PC-9 (cell line): ENCODE measurements around the gene CUX1.

Source experiments
- EZH2 ChIP-seq: fragments of 200-600 bp; sonication (generic); IDR thresholded peaks from 2 replicates; pipeline ENCODE4 v1.8.0; 2017; ENCODE audit warnings: antibody characterized with exemption, low read depth
- TF ChIP-seq, protein P1 (sequence below): fragments of 200-600 bp; sonication (generic); conservative IDR thresholded peaks from 2 replicates; pipeline ENCODE4 v1.6.1; 2017; ENCODE audit warnings: mixed run types, antibody characterized with exemption, mild to moderate bottlenecking, moderate library complexity

DNA sequence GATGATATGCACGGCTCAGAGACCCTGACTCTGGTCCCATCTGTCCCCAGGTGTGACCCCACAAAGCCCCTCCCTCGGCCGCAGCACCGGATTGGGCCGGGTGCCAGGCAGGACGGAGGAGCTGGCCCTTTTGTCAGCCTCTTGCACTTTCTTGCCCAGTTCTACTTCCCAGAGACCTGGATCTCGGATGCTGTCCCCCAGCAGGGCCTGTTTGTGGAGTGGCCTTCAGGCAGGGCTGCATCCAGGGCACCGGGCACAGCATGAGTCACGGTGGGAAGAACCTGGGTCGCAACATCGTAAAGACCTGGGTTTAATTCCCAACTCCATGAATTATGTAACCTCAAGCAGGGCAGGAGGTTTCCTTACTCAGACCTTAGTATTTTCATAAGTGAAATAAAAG lies 310.9 kb downstream of the CUX1 start:
- TF ChIP-seq, protein P1, sequence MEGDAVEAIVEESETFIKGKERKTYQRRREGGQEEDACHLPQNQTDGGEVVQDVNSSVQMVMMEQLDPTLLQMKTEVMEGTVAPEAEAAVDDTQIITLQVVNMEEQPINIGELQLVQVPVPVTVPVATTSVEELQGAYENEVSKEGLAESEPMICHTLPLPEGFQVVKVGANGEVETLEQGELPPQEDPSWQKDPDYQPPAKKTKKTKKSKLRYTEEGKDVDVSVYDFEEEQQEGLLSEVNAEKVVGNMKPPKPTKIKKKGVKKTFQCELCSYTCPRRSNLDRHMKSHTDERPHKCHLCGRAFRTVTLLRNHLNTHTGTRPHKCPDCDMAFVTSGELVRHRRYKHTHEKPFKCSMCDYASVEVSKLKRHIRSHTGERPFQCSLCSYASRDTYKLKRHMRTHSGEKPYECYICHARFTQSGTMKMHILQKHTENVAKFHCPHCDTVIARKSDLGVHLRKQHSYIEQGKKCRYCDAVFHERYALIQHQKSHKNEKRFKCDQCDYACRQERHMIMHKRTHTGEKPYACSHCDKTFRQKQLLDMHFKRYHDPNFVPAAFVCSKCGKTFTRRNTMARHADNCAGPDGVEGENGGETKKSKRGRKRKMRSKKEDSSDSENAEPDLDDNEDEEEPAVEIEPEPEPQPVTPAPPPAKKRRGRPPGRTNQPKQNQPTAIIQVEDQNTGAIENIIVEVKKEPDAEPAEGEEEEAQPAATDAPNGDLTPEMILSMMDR = no peak
- TF ChIP-seq EZH2 = no peak
